Heart right ventricle (tissue), 16 donors: Measurements from ENCODE around the gene EFHB. TPM values are rescaled to one million over a fixed set of nuclear protein-coding genes. Genes with fewer than 3 reads are reported as not detected.
"Not testable (repeated sequence)": the region's sequence is repeated elsewhere in the genome, so short reads cannot be mapped to it uniquely, and the experiment has no call there.

Experiments
- ATAC-seq, 8 donors: fragments of 200-7000 bp; cut with Tn5 transposase; one replicate each; pipeline ENCODE4 v1.9.1; 2020; ENCODE audit warnings: mild to moderate bottlenecking in 8 of 8, moderate library complexity in 8 of 8, moderate number of reproducible peaks in 1 of 8
- DNase-seq, 2 donors: peaks; one replicate each; pipeline ENCODE4 v3.0.0-alpha.2; 2020
- H3K27ac ChIP-seq, 10 donors: fragments of 200-600 bp; sonication (generic) in 2 of 10; one replicate each; pipeline versions ENCODE4 v1.5.0 to v1.8.0; 2020 to 2022; ENCODE audit warnings: mild to moderate bottlenecking in 3 of 10
- H3K27me3 ChIP-seq, 7 donors: fragments of 200-600 bp; one replicate each; pipeline ENCODE4 v1.8.0; 2021 to 2022; ENCODE audit warnings: mild to moderate bottlenecking in 2 of 7
- H3K36me3 ChIP-seq, 9 donors: fragments of 200-600 bp; sonication (generic) in 1 of 9; one replicate each; pipeline versions ENCODE4 v1.5.0 to v1.8.0; 2020 to 2022; ENCODE audit warnings: mild to moderate bottlenecking in 2 of 9
- H3K4me1 ChIP-seq, 9 donors: fragments of 200-600 bp; sonication (generic) in 1 of 9; one replicate each; pipeline versions ENCODE4 v1.5.0 to v1.8.0; 2020 to 2022; ENCODE audit warnings: mild to moderate bottlenecking in 4 of 9
- H3K4me3 ChIP-seq, 10 donors: fragments of 200-600 bp; sonication (generic) in 2 of 10; one replicate each; pipeline versions ENCODE4 v1.5.0 to v1.8.0; 2020 to 2022; ENCODE audit warnings: mild to moderate bottlenecking in 7 of 10, moderate library complexity in 2 of 10
- H3K9me3 ChIP-seq, 11 donors: fragments of 200-600 bp in 10 of 11; sonication (generic) in 2 of 11; one replicate each; pipeline versions ENCODE4 v1.5.0 to v1.8.0; 2013 to 2022; ENCODE audit warnings: mild to moderate bottlenecking in 2 of 11, control low read depth in 1 of 11, moderate library complexity in 1 of 11
- WGBS, 2 donors: extraction: QIAGEN DNeasy Blood & Tissue Kit; methylation state at CpG; one replicate each; pipeline ENCODE4 v1.1.7; 2013; ENCODE audit warnings: inconsistent platforms in 1 of 2; 5-methylcytosine and 5-hydroxymethylcytosine counted together
- intact Hi-C, 10 donors: fragments of 100-400 bp; cut with DNase I; formaldehyde crosslinking; loops; one replicate each; pipeline versions ENCODE4 v1.11.1 to v1.14.2; 2022
- polyA plus RNA-seq, 2 donors: library from polyadenylated mRNA; stranded (reverse); fragments of 200-250 nt; gene quantifications; one replicate each; pipeline ENCODE4 v1.2.3, GENCODE V29; 2013
- total RNA-seq, 10 donors: library from RNA; stranded (reverse); fragmentation: NEBNext Ultra II Directional in 3 of 10; extraction: Animal tissue kit (Norgen Biotek cat#: 25700) in 3 of 10; gene quantifications; one replicate each; pipeline versions ENCODE4 v1.2.1 to v1.2.4, GENCODE V29; 2021 to 2023
- TF ChIP-seq, protein P1 (sequence below), 9 donors: fragments of 200-600 bp; sonication (generic) in 2 of 9; IDR thresholded peaks; one replicate each; pipeline versions ENCODE4 v1.5.0 to v1.8.0; 2021 to 2022; ENCODE audit warnings: antibody characterized with exemption in 9 of 9, mild to moderate bottlenecking in 5 of 9, moderate library complexity in 1 of 9
- donor health status: Arrhythmogenic right ventricular cardiomyopathy.
- donor health status: ischemic (EF 13 %, LVEDD 7.1; RV severe dilation, severe dysfunction).
- donor health status: healthy with polysubstance abuse.
- donor health status: DM: no; HTN: yes; CAD: no.
- donor health status: DM: no; HTN: no; CAD: no.
- donor health status: ischemic (EF 25% LVEDD 6.9; RV normal size, moderate dysfunction).
- donor health status: ischemic (EF 25% LVEDD 5.7; RV mildly dilated, moderate dysfunction).
- donor health status: healthy.
- donor health status: DM: yes; HTN: yes; CAD: no.
- donor health status: Ischemic cardiomyopathy.
- donor health status: ischemic (EF 35%, LVEDD 5.7; RV mildly dilated, moderate dysfunction).
- donor health status: nonischemic (EF 11% LVEDD 7.7; RV severe dilation, severe dysfunction).
- donor health status: DM: yes; HTN: yes; CAD: no.
- donor health status: PGD.
- donor health status: ischemic (EF 29% LVEDD 5.4; RV normal size, mild dysfunction).
- donor health status: nonischemic (EF 23%, LVEDD 6.1; RV moderate dilation, normal function).

The EFHB gene
- total and polyA plus RNA-seq, 12 donors, result 0.19 to 1.6 (median 0.64) TPM; not detected in 2

DNA sequence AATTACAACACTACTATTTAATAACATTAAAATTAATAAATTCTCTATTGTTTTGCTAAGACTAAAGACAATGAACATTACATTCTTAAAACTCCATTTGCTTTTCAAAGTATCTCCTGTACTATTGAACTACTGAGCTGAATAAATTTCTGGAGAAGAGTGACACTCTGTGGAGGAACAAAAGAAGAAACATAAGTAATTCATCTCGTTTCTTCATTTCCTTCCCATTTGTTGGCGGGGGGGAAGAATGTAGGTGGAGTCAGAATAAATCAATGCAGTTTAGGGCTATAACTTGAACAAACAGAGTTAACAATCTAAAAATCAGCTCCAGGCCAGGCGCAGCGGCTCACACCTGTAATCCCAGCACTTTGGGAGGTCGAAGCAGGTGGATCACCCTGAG, 32.7 kb downstream of the EFHB start:
- DNase-seq (no peak), ATAC-seq (no peak)
- Histone ChIP-seq H3K27ac (no peak overlapping the region), H3K36me3 (no peaks in the 10 kb centered on the region), H3K9me3 (peaks cover 0 to 5% (median 0%) of the 10 kb centered on the region in 11 donors), H3K4me3 (no peak overlapping the region), H3K4me1 (peaks cover 0 to 11% (median 0%) of the 10 kb centered on the region in 9 donors), H3K27me3 (no peaks in the 10 kb centered on the region)
- TF ChIP-seq, protein P1, sequence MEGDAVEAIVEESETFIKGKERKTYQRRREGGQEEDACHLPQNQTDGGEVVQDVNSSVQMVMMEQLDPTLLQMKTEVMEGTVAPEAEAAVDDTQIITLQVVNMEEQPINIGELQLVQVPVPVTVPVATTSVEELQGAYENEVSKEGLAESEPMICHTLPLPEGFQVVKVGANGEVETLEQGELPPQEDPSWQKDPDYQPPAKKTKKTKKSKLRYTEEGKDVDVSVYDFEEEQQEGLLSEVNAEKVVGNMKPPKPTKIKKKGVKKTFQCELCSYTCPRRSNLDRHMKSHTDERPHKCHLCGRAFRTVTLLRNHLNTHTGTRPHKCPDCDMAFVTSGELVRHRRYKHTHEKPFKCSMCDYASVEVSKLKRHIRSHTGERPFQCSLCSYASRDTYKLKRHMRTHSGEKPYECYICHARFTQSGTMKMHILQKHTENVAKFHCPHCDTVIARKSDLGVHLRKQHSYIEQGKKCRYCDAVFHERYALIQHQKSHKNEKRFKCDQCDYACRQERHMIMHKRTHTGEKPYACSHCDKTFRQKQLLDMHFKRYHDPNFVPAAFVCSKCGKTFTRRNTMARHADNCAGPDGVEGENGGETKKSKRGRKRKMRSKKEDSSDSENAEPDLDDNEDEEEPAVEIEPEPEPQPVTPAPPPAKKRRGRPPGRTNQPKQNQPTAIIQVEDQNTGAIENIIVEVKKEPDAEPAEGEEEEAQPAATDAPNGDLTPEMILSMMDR (IDR thresholded peaks at IDR 0.05), result no peak
- intact Hi-C loops, result no loop called here
- WGBS, 2 donors, result 74 to 76% methylated on average over 5 of the region's 5 CpGs

DNA sequence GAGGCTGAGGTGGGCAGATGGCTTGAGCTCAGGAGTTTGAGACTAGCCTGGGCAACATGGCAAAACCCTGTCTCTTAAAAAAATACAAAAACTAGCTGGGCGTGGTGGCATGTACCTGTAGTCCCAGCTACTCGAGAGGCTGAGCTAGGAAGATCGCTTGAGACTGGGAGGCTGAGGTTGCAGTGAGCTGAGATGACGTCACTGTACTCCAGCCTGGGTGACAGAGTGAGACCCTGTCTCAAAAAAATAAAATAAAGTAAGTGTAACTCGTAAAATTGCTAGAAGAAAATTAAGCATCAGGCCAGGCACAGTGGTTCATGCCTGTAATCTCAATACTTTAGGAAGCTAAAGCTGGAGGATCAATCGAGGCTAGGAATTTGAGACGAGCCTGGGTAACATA, 34.2 kb downstream of the EFHB start:
- H3K27ac ChIP-seq, H3K27me3 ChIP-seq, DNase-seq, H3K36me3 ChIP-seq, H3K4me3 ChIP-seq, intact Hi-C loops, H3K9me3 ChIP-seq, ATAC-seq: not testable (repeated sequence)
- 82 to 92% methylated on average over 7 of the region's 7 CpGs for WGBS, 2 donors
- H3K4me1 ChIP-seq, result peaks cover 0 to 11% (median 0%) of the 10 kb centered on the region in 9 donors

DNA sequence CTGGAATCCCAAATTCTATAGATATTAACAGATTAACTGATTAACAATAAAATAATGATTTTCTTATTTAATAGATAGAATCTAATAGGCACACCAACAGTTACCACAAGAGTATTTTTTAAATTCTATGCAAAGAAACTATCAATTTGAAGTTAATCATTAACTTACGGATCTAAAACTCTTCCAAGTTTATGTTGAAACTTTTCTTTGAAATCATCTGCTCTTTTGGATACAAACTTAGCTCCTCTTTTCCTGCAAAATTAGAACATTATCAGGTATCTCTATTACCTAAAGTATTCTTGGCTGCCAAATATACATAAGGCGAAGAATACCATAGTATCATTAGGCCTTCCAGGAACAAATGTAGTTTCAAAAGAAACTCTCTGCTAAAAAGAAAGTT, 34.8 kb downstream of the EFHB start:
- no peak overlapping the region for H3K27ac ChIP-seq
- peaks cover 0 to 11% (median 0%) of the 10 kb centered on the region in 9 donors for H3K4me1 ChIP-seq
- WGBS, 2 donors, result 97 to 99% methylated on average over 2 of the region's 2 CpGs
- H3K36me3 ChIP-seq, result no peaks in the 10 kb centered on the region
- H3K9me3 ChIP-seq, result no peaks in the 10 kb centered on the region
- TF ChIP-seq, protein P1 (IDR thresholded peaks at IDR 0.05), result no peak
- no peak overlapping the region for H3K4me3 ChIP-seq
- intact Hi-C loops, result no loop called here
- H3K27me3 ChIP-seq, result no peaks in the 10 kb centered on the region
- DNase-seq, result no peak
- no peak for ATAC-seq

DNA sequence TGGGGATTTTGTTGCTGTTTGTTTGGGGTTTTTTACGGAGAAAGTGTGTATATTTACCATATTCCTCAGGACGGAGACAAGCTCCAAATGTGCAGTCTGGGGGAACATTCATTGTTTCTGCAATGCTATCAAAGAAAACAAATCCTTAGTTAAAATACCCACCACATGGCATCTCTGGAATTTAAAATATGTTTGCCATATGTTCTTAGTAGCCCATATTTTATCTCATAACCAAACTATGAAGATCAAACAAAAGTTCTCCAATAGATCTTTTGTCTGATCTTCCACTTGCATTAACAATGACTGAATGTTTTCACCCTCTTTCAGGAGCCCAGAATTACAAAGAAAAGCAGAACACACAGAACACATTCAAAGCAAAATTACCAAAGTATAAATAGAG, 35.3 kb downstream of the EFHB start:
- TF ChIP-seq, protein P1 (IDR thresholded peaks at IDR 0.05), result no peak
- Histone ChIP-seq H3K4me3 (no peak overlapping the region), H3K27me3 (no peaks in the 10 kb centered on the region), H3K4me1 (peaks cover 0 to 11% (median 0%) of the 10 kb centered on the region in 9 donors), H3K36me3 (no peaks in the 10 kb centered on the region), H3K9me3 (no peaks in the 10 kb centered on the region), H3K27ac (no peak overlapping the region)
- intact Hi-C loops, result no loop called here
- ATAC-seq (no peak), DNase-seq (no peak)
- 81 to 94% methylated on average over 2 of the region's 2 CpGs for whole genome bisulfite sequencing, 2 donors

DNA sequence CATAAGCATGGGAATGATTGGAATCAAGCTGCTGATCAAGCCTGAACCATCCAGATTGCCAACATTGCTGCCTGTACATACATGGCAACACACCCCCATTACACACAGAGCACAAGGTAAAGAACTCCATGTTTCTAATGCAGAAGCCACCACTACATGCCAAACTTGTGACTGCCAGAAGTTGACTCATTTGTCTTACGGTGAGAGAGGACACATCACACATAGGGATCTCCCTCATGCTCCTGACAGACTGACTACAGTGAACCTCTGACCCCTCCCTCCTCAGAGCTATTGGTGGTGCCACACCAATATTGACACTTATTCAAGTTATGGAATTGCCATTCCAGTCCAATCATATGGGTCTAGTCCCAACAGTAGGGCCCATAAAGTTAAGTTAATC, 42.3 kb downstream of the EFHB start:
- intact Hi-C loops, result loop anchor here in 1 of 10 donors (5.0 kb wide), 1 partner anchor 51 kb away; no protein-coding TSS in a partner anchor
- Histone ChIP-seq H3K27ac (no peak overlapping the region), H3K4me1 (peaks cover 0 to 21% (median 13%) of the 10 kb centered on the region in 9 donors), H3K9me3 (no peaks in the 10 kb centered on the region), H3K36me3 (no peaks in the 10 kb centered on the region), H3K4me3 (no peak overlapping the region), H3K27me3 (no peaks in the 10 kb centered on the region)
- DNase-seq (no peak), ATAC-seq (no peak)
- 87 to 96% methylated on average over 1 of the region's 1 CpG for WGBS, 2 donors
- TF ChIP-seq, protein P1 (IDR thresholded peaks at IDR 0.05), result no peak
